Natural killer cell treated with Interleukin-12 subunit alpha and Interleukin-12 subunit beta and Interleukin-15 and Interleukin-18, amount 100 ng/mL, for 72 hours (primary cell): ENCODE measurements around the gene LGALS14. TPM values are rescaled to one million over a fixed set of nuclear protein-coding genes. Genes with fewer than 3 reads are reported as not detected.
"Not testable (repeated sequence)": the region's sequence is repeated elsewhere in the genome, so short reads cannot be mapped to it uniquely, and the experiment has no call there.

ENCODE experiments used
- ATAC-seq, 2 donors: fragments of 150-1000 bp; cut with Tn5 transposase in 1 of 2; sonication (Bioruptor Pico), chemical (Tn5 transposase) in 1 of 2; 2 replicates each; pipeline ENCODE4 v1.10.0; 2021
- DNase-seq: peaks from one replicate; pipeline ENCODE4 v3.0.0; 2022; ENCODE audit warnings: low spot score
- H3K27ac Mint-ChIP-seq, 2 donors: 1 replicate in 1 of 2; 2 replicates in 1 of 2; pipeline ENCODE4 v1.8.0; 2022; ENCODE audit warnings: mixed read lengths in 2 of 2, mild to moderate bottlenecking in 1 of 2, moderate library complexity in 1 of 2
- H3K27me3 Mint-ChIP-seq, 2 donors: 1 replicate in 1 of 2; 2 replicates in 1 of 2; pipeline ENCODE4 v1.8.0; 2022; ENCODE audit warnings: mixed read lengths in 2 of 2
- H3K36me3 Mint-ChIP-seq: one replicate; pipeline ENCODE4 v1.8.0; 2022; ENCODE audit warnings: mixed read lengths
- H3K4me1 Mint-ChIP-seq, 2 donors: 1 replicate in 1 of 2; 2 replicates in 1 of 2; pipeline ENCODE4 v1.8.0; 2022; ENCODE audit warnings: low read depth in 2 of 2, mixed read lengths in 2 of 2, mild to moderate bottlenecking in 1 of 2
- H3K4me3 Mint-ChIP-seq: one replicate; pipeline ENCODE4 v1.8.0; 2022; ENCODE audit warnings: mixed read lengths
- H3K9me3 Mint-ChIP-seq: 2 replicates; pipeline ENCODE4 v1.8.0; 2022; ENCODE audit warnings: mixed read lengths
- total RNA-seq, 2 donors: library from RNA; stranded (reverse); gene quantifications; one replicate each; pipeline ENCODE4 v1.2.3, GENCODE V29; 2022

The LGALS14 gene
- total RNA-seq, 2 donors from 2014 or later = not detected

- Mint-ChIP-seq H3K27ac (no peak overlapping the region), H3K4me3 (no peak overlapping the region), H3K4me1 (peaks cover 21 to 26% of the 10 kb centered on the region in 2 donors), H3K27me3 (peaks cover 12 to 32% of the 10 kb centered on the region in 2 donors), H3K36me3 (no peaks in the 10 kb centered on the region), H3K9me3 (no peaks in the 10 kb centered on the region)
- DNase-seq (no peak), ATAC-seq (no peak)
Measured at GRCh38 chr19:39708594-39708993, 4.3 kb downstream of the LGALS14 start.

DNA sequence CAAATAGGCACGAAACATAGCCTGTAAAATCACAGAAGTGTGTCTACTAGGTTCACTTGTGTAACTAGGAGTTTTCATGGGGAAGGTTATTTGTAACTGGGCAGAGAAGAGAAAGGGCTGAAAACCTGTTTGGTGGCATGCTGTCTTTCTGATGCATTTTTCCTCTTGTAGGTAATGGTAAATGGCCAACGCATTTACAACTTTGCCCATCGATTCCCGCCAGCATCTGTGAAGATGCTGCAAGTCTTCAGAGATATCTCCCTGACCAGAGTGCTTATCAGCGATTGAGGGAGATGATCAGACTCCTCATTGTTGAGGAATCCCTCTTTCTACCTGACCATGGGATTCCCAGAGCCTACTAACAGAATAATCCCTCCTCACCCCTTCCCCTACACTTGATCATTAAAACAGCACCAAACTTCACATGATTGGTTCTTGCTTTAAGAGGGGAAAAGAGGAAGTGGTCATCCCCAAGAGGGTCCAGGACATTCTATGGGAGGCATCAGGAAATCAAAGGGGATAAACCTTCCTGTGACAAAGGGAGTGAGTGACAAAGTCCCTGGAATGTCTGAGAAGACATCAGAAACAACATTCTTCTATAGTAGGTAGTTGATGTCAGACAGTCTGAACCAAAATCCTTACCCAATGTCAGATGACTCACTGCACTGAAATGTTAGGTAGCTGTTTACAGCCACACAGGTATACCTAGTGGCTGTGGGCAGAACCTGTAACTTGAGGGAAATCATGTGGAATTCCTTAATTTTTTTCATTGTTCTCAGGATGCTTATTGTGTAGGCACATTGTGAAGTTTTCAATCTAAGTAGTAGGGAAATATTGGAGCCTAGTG, 5.0 kb downstream of the LGALS14 start:
- peaks cover 18 to 33% of the 10 kb centered on the region in 2 donors for H3K27me3 Mint-ChIP-seq
- ATAC-seq (no peak), DNase-seq (no peak)
- no peaks in the 10 kb centered on the region for H3K36me3 Mint-ChIP-seq
- H3K4me1 Mint-ChIP-seq = peaks cover 20 to 23% of the 10 kb centered on the region in 2 donors
- H3K9me3 Mint-ChIP-seq = no peaks in the 10 kb centered on the region
- H3K27ac Mint-ChIP-seq = no peak overlapping the region
- no peak overlapping the region for H3K4me3 Mint-ChIP-seq

GRCh38 chr19:39710333-39710890, 6.1 kb downstream of the LGALS14 start:
- DNase-seq = no peak
- no peaks in the 10 kb centered on the region for H3K9me3 Mint-ChIP-seq

DNA sequence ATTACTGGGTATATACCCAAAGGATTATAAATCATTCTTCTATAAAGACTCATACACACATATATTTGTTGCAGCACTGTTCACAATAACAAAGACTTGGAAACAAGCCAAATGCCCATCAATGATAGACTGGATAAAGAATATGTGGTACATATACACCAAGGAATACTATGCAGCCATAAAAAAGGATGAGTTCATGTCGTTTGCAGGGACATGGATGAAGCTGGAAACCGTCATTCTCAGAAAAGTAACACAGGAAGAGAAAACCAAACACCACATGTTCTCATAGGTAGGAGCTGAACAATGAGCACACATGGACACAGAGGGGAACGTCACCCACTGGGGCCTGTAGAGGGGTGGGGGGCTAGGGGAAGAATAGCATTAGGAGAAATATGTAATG, 15.9 kb downstream of the LGALS14 start:
- not testable (repeated sequence) for ATAC-seq, H3K9me3 Mint-ChIP-seq, H3K36me3 Mint-ChIP-seq, H3K27ac Mint-ChIP-seq, DNase-seq, H3K4me1 Mint-ChIP-seq, H3K4me3 Mint-ChIP-seq
- H3K27me3 Mint-ChIP-seq = peaks cover 41 to 74% of the 10 kb centered on the region in 2 donors

More at GRCh38 chr19:39710333-39710890, 6.1 kb downstream of the LGALS14 start:
- Mint-ChIP-seq H3K36me3 (peaks cover 3% of the 10 kb centered on the region), H3K27me3 (peaks cover 24 to 29% of the 10 kb centered on the region in 2 donors), H3K4me1 (peaks cover 8 to 12% of the 10 kb centered on the region in 2 donors), H3K27ac (no peak overlapping the region), H3K4me3 (no peak overlapping the region)
- ATAC-seq = no peak

GRCh38 chr19:39725995-39726394, 21.7 kb downstream of the LGALS14 start:
- DNase-seq = no peak
- Mint-ChIP-seq H3K4me1 (no peaks in the 10 kb centered on the region), H3K4me3 (no peak overlapping the region), H3K9me3 (no peaks in the 10 kb centered on the region), H3K27ac (no peak overlapping the region), H3K27me3 (peaks cover 35 to 66% of the 10 kb centered on the region in 2 donors), H3K36me3 (no peaks in the 10 kb centered on the region)
- ATAC-seq = no peak

- no peaks in the 10 kb centered on the region for H3K36me3 Mint-ChIP-seq
- H3K4me3 Mint-ChIP-seq = no peak overlapping the region
- H3K9me3 Mint-ChIP-seq = no peaks in the 10 kb centered on the region
- no peaks in the 10 kb centered on the region for H3K4me1 Mint-ChIP-seq
- no peak for ATAC-seq
- DNase-seq = no peak
- peaks cover 30 to 58% of the 10 kb centered on the region in 2 donors for H3K27me3 Mint-ChIP-seq
- H3K27ac Mint-ChIP-seq = no peak overlapping the region
Measured at GRCh38 chr19:39727070-39727800, 23.0 kb downstream of the LGALS14 start.

GRCh38 chr19:39728040-39728439, 23.8 kb downstream of the LGALS14 start:
- H3K4me3 Mint-ChIP-seq = no peak overlapping the region
- H3K4me1 Mint-ChIP-seq = no peaks in the 10 kb centered on the region
- peak; percentile 36 to 43 for ATAC-seq
- H3K9me3 Mint-ChIP-seq = no peaks in the 10 kb centered on the region
- H3K27me3 Mint-ChIP-seq = peaks cover 25 to 51% of the 10 kb centered on the region in 2 donors
- H3K36me3 Mint-ChIP-seq = no peaks in the 10 kb centered on the region
- H3K27ac Mint-ChIP-seq = no peak overlapping the region
- no peak for DNase-seq

GRCh38 chr19:39729594-39729993, 25.3 kb downstream of the LGALS14 start:
- H3K27me3 Mint-ChIP-seq = peaks cover 30 to 47% of the 10 kb centered on the region in 2 donors
- no peaks in the 10 kb centered on the region for H3K9me3 Mint-ChIP-seq
- no peak overlapping the region for H3K4me3 Mint-ChIP-seq
- no peaks in the 10 kb centered on the region for H3K4me1 Mint-ChIP-seq
- DNase-seq = no peak
- ATAC-seq = no peak
- no peaks in the 10 kb centered on the region for H3K36me3 Mint-ChIP-seq
- H3K27ac Mint-ChIP-seq = no peak overlapping the region

- DNase-seq = no peak
- Mint-ChIP-seq H3K4me1 (no peaks in the 10 kb centered on the region), H3K9me3 (no peaks in the 10 kb centered on the region), H3K4me3 (no peak overlapping the region), H3K27ac (no peak overlapping the region), H3K36me3 (no peaks in the 10 kb centered on the region), H3K27me3 (peaks cover 22 to 37% of the 10 kb centered on the region in 2 donors)
- ATAC-seq = no peak
Measured at GRCh38 chr19:39731685-39732084, 27.4 kb downstream of the LGALS14 start.

- peaks cover 26 to 35% of the 10 kb centered on the region in 2 donors for H3K27me3 Mint-ChIP-seq
- H3K4me1 Mint-ChIP-seq = no peaks in the 10 kb centered on the region
- no peak for DNase-seq
- H3K9me3 Mint-ChIP-seq = no peaks in the 10 kb centered on the region
- H3K27ac Mint-ChIP-seq = peak overlapping the region in 1 of 2 donors; percentile 1
- no peaks in the 10 kb centered on the region for H3K36me3 Mint-ChIP-seq
- no peak for ATAC-seq
- H3K4me3 Mint-ChIP-seq = peak overlapping the region; percentile 10
Measured at GRCh38 chr19:39733841-39734240, 29.6 kb downstream of the LGALS14 start.

GRCh38 chr19:39735688-39736087, 31.4 kb downstream of the LGALS14 start:
- H3K27me3 Mint-ChIP-seq = peaks cover 22 to 30% of the 10 kb centered on the region in 2 donors
- no peaks in the 10 kb centered on the region for H3K36me3 Mint-ChIP-seq
- no peaks in the 10 kb centered on the region for H3K9me3 Mint-ChIP-seq
- ATAC-seq = no peak
- no peak overlapping the region for H3K4me3 Mint-ChIP-seq
- no peak overlapping the region for H3K27ac Mint-ChIP-seq
- no peaks in the 10 kb centered on the region for H3K4me1 Mint-ChIP-seq
- DNase-seq = no peak

GRCh38 chr19:39736088-39736487, 31.8 kb downstream of the LGALS14 start:
- Mint-ChIP-seq H3K4me3 (peak overlapping the region; percentile 3), H3K4me1 (no peaks in the 10 kb centered on the region), H3K27me3 (peaks cover 22 to 30% of the 10 kb centered on the region in 2 donors), H3K9me3 (no peaks in the 10 kb centered on the region), H3K36me3 (no peaks in the 10 kb centered on the region), H3K27ac (no peak overlapping the region)
- ATAC-seq = no peak
- DNase-seq = no peak

GRCh38 chr19:39737351-39737750, 33.1 kb downstream of the LGALS14 start:
- DNase-seq (no peak), ATAC-seq (peak in 1 of 2 donors; percentile 44)
- Mint-ChIP-seq H3K4me3 (peak overlapping the region; percentile 61), H3K4me1 (no peaks in the 10 kb centered on the region), H3K27me3 (peaks cover 29 to 42% of the 10 kb centered on the region in 2 donors), H3K27ac (no peak overlapping the region), H3K36me3 (no peaks in the 10 kb centered on the region), H3K9me3 (no peaks in the 10 kb centered on the region)

DNA sequence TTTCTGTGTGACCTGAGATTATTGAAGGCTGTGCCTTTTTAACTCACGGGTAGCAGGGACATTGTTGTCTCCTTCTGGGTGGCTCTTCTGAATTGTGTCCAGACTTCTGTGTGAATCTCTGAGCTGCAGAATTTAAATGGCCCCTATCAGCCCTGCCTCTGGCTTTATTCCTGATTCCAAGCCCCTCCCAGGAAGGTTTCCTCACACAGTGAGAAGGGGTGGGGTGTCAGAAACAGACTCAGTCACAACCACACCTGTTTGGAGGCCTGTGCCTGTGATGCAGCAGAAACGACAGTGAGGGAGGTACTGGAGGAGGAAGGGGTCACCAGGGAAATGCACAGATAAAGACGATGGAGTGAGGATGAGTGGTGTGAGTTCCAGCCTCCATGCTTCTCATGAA, 33.6 kb downstream of the LGALS14 start, which contains the start of gene CLC:
Gene CLC (minus strand): TSS at position 139 of the 400 bp plus-strand sequence. CDS start 77 bp downstream, at position 62.
- Mint-ChIP-seq H3K9me3 (no peaks in the 10 kb centered on the region), H3K27me3 (peaks cover 30 to 48% of the 10 kb centered on the region in 2 donors), H3K27ac (peak within 1 kb of the TSS in 1 of 2 donors; percentile 53), H3K4me3 (peak within 1 kb of the TSS; percentile 61), H3K4me1 (no peaks in the 10 kb centered on the region), H3K36me3 (no peaks in the 10 kb centered on the region)
- no peak for DNase-seq
- ATAC-seq = peak in 1 of 2 donors; percentile 38
